Measurements from ENCODE around the gene CASKIN1. TPM values are rescaled to one million over a fixed set of nuclear protein-coding genes. Genes with fewer than 3 reads are reported as not detected.

CASKIN1 gene
- total and polyA plus RNA-seq, 2 donors from 2014 or later, result 0.30 to 0.66 TPM

DNA sequence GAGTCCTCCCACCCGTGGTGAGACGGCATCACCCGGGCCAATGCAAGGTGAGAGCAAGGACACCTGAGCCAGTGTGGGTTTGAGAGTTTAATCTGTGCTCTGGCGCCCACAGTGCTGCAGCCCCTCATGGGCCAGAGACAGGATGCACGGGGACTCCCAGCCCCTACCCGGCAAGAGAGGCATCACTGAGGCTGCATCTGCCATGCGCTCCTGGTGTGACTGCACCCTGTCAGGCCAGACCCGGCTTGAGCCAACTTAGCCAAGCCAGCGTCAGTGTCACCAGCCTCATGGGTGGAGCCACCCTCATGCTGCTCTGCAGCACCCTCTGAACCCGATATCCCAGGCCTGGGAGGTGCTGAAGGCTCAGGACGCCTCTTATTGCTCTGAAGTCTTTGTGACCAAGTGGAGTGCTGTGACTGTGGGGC, 15.5 kb upstream of the CASKIN1 start:
- no peak overlapping the region for H3K9ac ChIP-seq (ENCODE audit: low read length in 3 of 3)
- no peak for FAIRE-seq
- H3K9me3 ChIP-seq (ENCODE audit: control insufficient read depth in 2 of 3, insufficient read depth in 1 of 3, low read length in 3 of 3), result no peaks in the 10 kb centered on the region
- TF ChIP-seq, protein P1, sequence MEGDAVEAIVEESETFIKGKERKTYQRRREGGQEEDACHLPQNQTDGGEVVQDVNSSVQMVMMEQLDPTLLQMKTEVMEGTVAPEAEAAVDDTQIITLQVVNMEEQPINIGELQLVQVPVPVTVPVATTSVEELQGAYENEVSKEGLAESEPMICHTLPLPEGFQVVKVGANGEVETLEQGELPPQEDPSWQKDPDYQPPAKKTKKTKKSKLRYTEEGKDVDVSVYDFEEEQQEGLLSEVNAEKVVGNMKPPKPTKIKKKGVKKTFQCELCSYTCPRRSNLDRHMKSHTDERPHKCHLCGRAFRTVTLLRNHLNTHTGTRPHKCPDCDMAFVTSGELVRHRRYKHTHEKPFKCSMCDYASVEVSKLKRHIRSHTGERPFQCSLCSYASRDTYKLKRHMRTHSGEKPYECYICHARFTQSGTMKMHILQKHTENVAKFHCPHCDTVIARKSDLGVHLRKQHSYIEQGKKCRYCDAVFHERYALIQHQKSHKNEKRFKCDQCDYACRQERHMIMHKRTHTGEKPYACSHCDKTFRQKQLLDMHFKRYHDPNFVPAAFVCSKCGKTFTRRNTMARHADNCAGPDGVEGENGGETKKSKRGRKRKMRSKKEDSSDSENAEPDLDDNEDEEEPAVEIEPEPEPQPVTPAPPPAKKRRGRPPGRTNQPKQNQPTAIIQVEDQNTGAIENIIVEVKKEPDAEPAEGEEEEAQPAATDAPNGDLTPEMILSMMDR (IDR thresholded peaks at IDR 0.05; ENCODE audit: borderline replicate concordance, extremely low read depth, insufficient read depth), result no peak
- peaks cover 0 to 27% (median 15%) of the 10 kb centered on the region in 3 donors for H3K4me1 ChIP-seq (ENCODE audit: control insufficient read depth in 2 of 3, insufficient read depth in 2 of 3, low read depth in 1 of 3, low read length in 3 of 3)
- H3K36me3 ChIP-seq (ENCODE audit: control insufficient read depth in 2 of 3, insufficient read depth in 3 of 3, low read length in 3 of 3), result peaks cover 0 to 4% (median 0%) of the 10 kb centered on the region in 3 donors
- H3K27me3 ChIP-seq (ENCODE audit: control insufficient read depth, insufficient read depth, low read length), result no peaks in the 10 kb centered on the region
- DNase-seq, result peak in 1 of 5 donors; percentile 65
- H3K4me3 ChIP-seq (ENCODE audit: low read length in 3 of 3), result no peak overlapping the region
- intact Hi-C loops (cut with DNase I), result no loop called here
- peak overlapping the region in 1 of 2 donors; percentile 48 for H3K27ac ChIP-seq (ENCODE audit: low read depth in 2 of 2, low read length in 2 of 2)

- TF ChIP-seq, protein P1 (IDR thresholded peaks at IDR 0.05; ENCODE audit: borderline replicate concordance, extremely low read depth, insufficient read depth), result no peak
- Histone ChIP-seq H3K4me3 (ENCODE audit: low read length in 3 of 3) (no peak within 1 kb of the TSS), H3K9ac (ENCODE audit: low read length in 3 of 3) (no peak within 1 kb of the TSS), H3K4me1 (ENCODE audit: control insufficient read depth in 2 of 3, insufficient read depth in 2 of 3, low read depth in 1 of 3, low read length in 3 of 3) (peaks cover 0 to 37% (median 19%) of the 10 kb centered on the region in 3 donors), H3K27me3 (ENCODE audit: control insufficient read depth, insufficient read depth, low read length) (no peaks in the 10 kb centered on the region), H3K36me3 (ENCODE audit: control insufficient read depth in 2 of 3, insufficient read depth in 3 of 3, low read length in 3 of 3) (peaks cover 0 to 4% (median 0%) of the 10 kb centered on the region in 3 donors), H3K9me3 (ENCODE audit: control insufficient read depth in 2 of 3, insufficient read depth in 1 of 3, low read length in 3 of 3) (no peaks in the 10 kb centered on the region), H3K27ac (ENCODE audit: low read depth in 2 of 2, low read length in 2 of 2) (no peak within 1 kb of the TSS)
- DNase-seq (peak in 4 of 5 donors; percentile 41 to 70 (median 53)), FAIRE-seq (no peak)
- intact Hi-C loops (cut with DNase I), result no loop called here
Measured at GRCh38 chr16:2210386-2211365, 14.3 kb upstream of the CASKIN1 start, which contains the start of gene BRICD5. TSS of gene BRICD5 (minus strand) at chr16:2210863. CDS start at chr16:2210833, 30 bp downstream.

GRCh38 chr16:2210009-2210332, 13.6 kb upstream of the CASKIN1 start:
- intact Hi-C loops (cut with DNase I), result no loop called here
- H3K36me3 ChIP-seq (ENCODE audit: control insufficient read depth in 2 of 3, insufficient read depth in 3 of 3, low read length in 3 of 3), result peaks cover 0 to 4% (median 0%) of the 10 kb centered on the region in 3 donors
- no peaks in the 10 kb centered on the region for H3K27me3 ChIP-seq (ENCODE audit: control insufficient read depth, insufficient read depth, low read length)
- DNase-seq (peak in 1 of 5 donors; percentile 76), FAIRE-seq (no peak)
- H3K9ac ChIP-seq (ENCODE audit: low read length in 3 of 3), result no peak overlapping the region
- H3K4me1 ChIP-seq (ENCODE audit: control insufficient read depth in 2 of 3, insufficient read depth in 2 of 3, low read depth in 1 of 3, low read length in 3 of 3), result peaks cover 0 to 37% (median 20%) of the 10 kb centered on the region in 3 donors
- no peaks in the 10 kb centered on the region for H3K9me3 ChIP-seq (ENCODE audit: control insufficient read depth in 2 of 3, insufficient read depth in 1 of 3, low read length in 3 of 3)
- TF ChIP-seq, protein P1 (IDR thresholded peaks at IDR 0.05; ENCODE audit: borderline replicate concordance, extremely low read depth, insufficient read depth), result no peak
- H3K27ac ChIP-seq (ENCODE audit: low read depth in 2 of 2, low read length in 2 of 2), result no peak overlapping the region
- no peak overlapping the region for H3K4me3 ChIP-seq (ENCODE audit: low read length in 3 of 3)

All from kidney (tissue), 14 donors.